Measurements from ENCODE around the gene CST6.
A peak's percentile ranks its signal among the peaks of the same experiment; 100 is the strongest.

Gene CST6

DNA sequence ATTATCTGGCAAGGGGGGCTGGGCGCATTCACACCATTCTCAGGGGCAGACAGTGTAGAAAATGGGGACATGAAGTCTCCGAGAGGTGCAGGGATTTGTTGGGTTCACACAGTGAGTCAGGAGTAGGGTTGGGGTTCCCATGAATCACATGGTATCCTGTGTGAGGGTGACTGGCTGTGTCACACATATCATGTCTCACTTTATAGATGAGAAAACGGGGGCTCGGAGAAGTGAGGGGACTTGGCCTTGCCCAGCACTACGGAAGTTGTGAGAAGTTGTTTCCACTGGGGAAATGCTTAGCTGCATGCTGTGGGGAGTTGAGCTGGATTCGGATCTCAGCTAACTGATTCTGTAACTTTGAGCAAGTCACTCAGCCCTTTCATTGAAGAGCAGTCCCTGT is 32.9 kb downstream of the CST6 start:
- Mint-ChIP-seq H3K9me3 (no peaks in the 10 kb centered on the region), H3K27ac (peak overlapping the region; percentile 77), H3K36me3 (ENCODE audit: low read depth) (no peaks in the 10 kb centered on the region), H3K4me3 (peak overlapping the region; percentile 54), H3K27me3 (peaks cover 3% of the 10 kb centered on the region), H3K4me1 (ENCODE audit: low read depth) (peaks cover 22% of the 10 kb centered on the region)

GRCh38 chr11:66045177-66045639 is 33.4 kb downstream of the CST6 start:
- peak overlapping the region; percentile 54 for H3K4me3 Mint-ChIP-seq
- no peaks in the 10 kb centered on the region for H3K36me3 Mint-ChIP-seq (ENCODE audit: low read depth)
- H3K9me3 Mint-ChIP-seq = no peaks in the 10 kb centered on the region
- peak overlapping the region; percentile 77 for H3K27ac Mint-ChIP-seq
- peaks cover 3% of the 10 kb centered on the region for H3K27me3 Mint-ChIP-seq
- H3K4me1 Mint-ChIP-seq (ENCODE audit: low read depth) = peaks cover 22% of the 10 kb centered on the region

GRCh38 chr11:66046901-66047300 is 35.1 kb downstream of the CST6 start:
- Mint-ChIP-seq H3K4me1 (ENCODE audit: low read depth) (peaks cover 33% of the 10 kb centered on the region), H3K27ac (no peak overlapping the region), H3K4me3 (no peak overlapping the region), H3K36me3 (ENCODE audit: low read depth) (no peaks in the 10 kb centered on the region), H3K9me3 (no peaks in the 10 kb centered on the region), H3K27me3 (peaks cover 3% of the 10 kb centered on the region)

- Mint-ChIP-seq H3K4me1 (ENCODE audit: low read depth) (peaks cover 35% of the 10 kb centered on the region), H3K9me3 (no peaks in the 10 kb centered on the region), H3K27ac (no peak overlapping the region), H3K36me3 (ENCODE audit: low read depth) (peaks cover 7% of the 10 kb centered on the region), H3K27me3 (peaks cover 3% of the 10 kb centered on the region), H3K4me3 (no peak overlapping the region)
Observed at GRCh38 chr11:66047541-66048365, 35.9 kb downstream of the CST6 start.

GRCh38 chr11:66048547-66049323 is 36.9 kb downstream of the CST6 start, which contains the start of gene GAL3ST3:
TSS of gene GAL3ST3 (minus strand) at chr11:66049161. CDS start at chr11:66045415, 3,746 bp downstream.
- Mint-ChIP-seq H3K27me3 (peaks cover 3% of the 10 kb centered on the region), H3K4me3 (peak within 1 kb of the TSS; percentile 37), H3K36me3 (ENCODE audit: low read depth) (peaks cover 13% of the 10 kb centered on the region), H3K27ac (peak within 1 kb of the TSS; percentile 17), H3K4me1 (ENCODE audit: low read depth) (peaks cover 45% of the 10 kb centered on the region), H3K9me3 (no peaks in the 10 kb centered on the region)

GRCh38 chr11:66050581-66051231 is 38.9 kb downstream of the CST6 start:
- H3K4me1 Mint-ChIP-seq (ENCODE audit: low read depth) = peaks cover 40% of the 10 kb centered on the region

DNA sequence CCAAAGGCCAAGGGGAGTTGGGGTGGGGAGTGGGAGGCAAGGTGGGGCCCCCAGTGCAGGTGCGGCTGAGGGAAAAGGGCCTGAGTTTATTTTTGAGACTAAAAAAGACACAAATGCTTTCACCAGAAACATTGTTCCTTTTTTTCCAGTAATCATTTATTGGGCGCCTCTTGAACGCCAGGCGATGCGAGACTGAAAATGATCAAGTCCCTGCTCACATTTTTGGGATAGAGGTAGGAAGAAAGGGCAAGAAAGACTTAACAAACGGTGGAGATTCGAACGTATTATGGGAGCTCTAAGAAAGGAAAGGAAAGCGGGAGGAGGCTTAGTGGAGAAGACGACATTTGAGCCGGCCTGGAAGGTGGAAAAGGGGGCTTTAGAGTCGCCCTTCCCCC is 39.6 kb downstream of the CST6 start:
- Mint-ChIP-seq H3K9me3 (no peaks in the 10 kb centered on the region), H3K27ac (peak overlapping the region; percentile 94), H3K4me3 (peak overlapping the region; percentile 99), H3K27me3 (peaks cover 3% of the 10 kb centered on the region), H3K4me1 (ENCODE audit: low read depth) (peaks cover 36% of the 10 kb centered on the region), H3K36me3 (ENCODE audit: low read depth) (peaks cover 33% of the 10 kb centered on the region)

More at GRCh38 chr11:66050581-66051231, 38.9 kb downstream of the CST6 start:
- Mint-ChIP-seq H3K27me3 (peaks cover 3% of the 10 kb centered on the region), H3K4me3 (peak overlapping the region; percentile 99), H3K27ac (peak overlapping the region; percentile 94), H3K36me3 (ENCODE audit: low read depth) (peaks cover 27% of the 10 kb centered on the region), H3K9me3 (no peaks in the 10 kb centered on the region)

DNA sequence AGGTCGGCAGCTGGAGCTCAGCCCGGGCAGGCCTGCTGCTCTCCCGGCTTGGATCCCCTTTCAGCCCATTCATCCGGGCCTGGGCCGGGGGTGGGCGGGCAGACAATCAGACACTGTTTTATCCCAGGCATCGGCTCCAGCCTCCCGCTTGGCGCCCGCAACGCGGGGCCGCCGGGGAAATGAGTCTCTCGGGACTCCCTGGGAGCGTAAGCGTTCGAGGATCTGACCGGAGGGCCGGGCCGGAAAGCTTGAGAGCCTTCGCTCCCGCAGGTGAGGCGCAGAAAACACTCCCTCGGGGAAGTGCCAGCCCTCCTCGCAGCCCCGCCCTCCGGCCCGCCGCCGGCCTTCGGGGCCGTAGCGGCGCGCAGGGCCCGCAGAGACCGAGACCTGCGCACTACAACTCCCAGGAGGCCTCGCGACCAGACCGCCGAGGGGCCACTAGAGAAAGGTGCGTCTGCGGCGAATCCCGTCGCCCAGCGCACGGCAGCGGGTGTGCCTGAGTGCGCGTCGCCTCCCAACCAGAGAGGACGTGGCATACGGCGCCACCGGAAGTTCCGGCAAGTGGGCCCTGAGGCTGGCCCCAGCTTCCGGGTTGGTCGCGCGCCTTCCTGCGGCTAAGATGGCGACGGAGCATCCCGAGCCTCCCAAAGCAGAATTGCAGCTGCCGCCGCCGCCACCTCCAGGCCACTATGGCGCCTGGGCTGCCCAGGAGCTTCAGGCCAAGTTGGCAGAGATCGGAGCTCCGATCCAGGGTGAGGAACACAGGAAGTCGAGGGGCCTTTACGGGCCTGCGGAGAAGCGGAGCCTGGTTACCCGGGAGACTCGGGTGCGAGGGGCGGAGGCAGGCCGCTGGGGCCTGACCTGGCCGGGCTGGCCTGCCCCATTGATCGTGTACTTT is 40.2 kb downstream of the CST6 start, which contains the start of gene SF3B2:
Gene SF3B2 (plus strand): TSS at position 599 of the 898 bp plus-strand sequence. CDS start 21 bp downstream, at position 620.
- peaks cover 36% of the 10 kb centered on the region for H3K4me1 Mint-ChIP-seq (ENCODE audit: low read depth)

DNA sequence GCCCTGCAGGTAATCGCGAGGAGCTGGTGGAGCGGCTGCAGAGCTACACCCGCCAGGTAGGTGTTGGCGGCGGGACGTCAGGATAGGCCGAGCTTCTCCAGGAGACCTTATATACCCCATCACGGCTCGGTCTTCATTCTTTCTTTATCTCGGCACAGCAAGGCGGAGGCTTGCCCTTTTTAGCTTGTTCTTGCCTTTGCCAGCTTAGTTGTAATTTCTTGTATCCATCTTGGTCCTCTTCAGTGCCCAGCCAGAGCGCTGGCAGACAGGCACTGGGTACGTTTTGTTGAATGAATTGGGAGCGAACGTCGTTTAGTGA is 40.8 kb downstream of the CST6 start:
- peaks cover 43% of the 10 kb centered on the region for H3K36me3 Mint-ChIP-seq (ENCODE audit: low read depth)

More for the DNA sequence above, 40.2 kb downstream of the CST6 start, which contains the start of gene SF3B2:
- peak within 1 kb of the TSS; percentile 99 for H3K4me3 Mint-ChIP-seq
- H3K27me3 Mint-ChIP-seq = peaks cover 3% of the 10 kb centered on the region
- H3K36me3 Mint-ChIP-seq (ENCODE audit: low read depth) = peaks cover 38% of the 10 kb centered on the region
- no peaks in the 10 kb centered on the region for H3K9me3 Mint-ChIP-seq
- H3K27ac Mint-ChIP-seq = peak within 1 kb of the TSS; percentile 98

GRCh38 chr11:66055021-66055420 is 43.2 kb downstream of the CST6 start:
- Mint-ChIP-seq H3K36me3 (ENCODE audit: low read depth) (peaks cover 64% of the 10 kb centered on the region), H3K9me3 (no peaks in the 10 kb centered on the region), H3K4me1 (ENCODE audit: low read depth) (peaks cover 38% of the 10 kb centered on the region), H3K27ac (peak overlapping the region; percentile 42), H3K4me3 (no peak overlapping the region), H3K27me3 (no peaks in the 10 kb centered on the region)

More for the DNA sequence above, 40.8 kb downstream of the CST6 start:
- Mint-ChIP-seq H3K9me3 (no peaks in the 10 kb centered on the region), H3K4me3 (peak overlapping the region; percentile 99), H3K27me3 (peaks cover 3% of the 10 kb centered on the region), H3K27ac (peak overlapping the region; percentile 98), H3K4me1 (ENCODE audit: low read depth) (peaks cover 36% of the 10 kb centered on the region)

DNA sequence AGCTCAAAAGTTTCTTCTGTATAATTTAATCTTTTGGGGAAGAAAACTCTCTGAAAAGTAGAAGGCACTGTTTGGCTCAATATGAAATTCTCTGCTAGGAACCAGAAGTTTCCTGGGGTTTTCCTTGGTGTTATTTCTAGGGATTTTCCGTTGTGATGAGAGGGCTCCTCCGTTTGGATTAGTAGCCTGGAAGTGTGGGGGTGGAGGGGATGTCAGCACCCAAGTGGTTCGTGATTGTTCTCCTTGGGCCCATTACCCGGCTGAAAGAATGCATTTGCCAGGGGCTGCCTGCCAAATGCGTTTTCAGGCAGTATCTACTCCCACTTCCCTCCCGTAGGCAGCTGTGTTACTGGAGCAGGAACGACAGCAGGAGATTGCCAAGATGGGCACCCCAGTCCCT is 44.7 kb downstream of the CST6 start:
- Mint-ChIP-seq H3K4me3 (no peak overlapping the region), H3K27ac (no peak overlapping the region), H3K27me3 (no peaks in the 10 kb centered on the region), H3K4me1 (ENCODE audit: low read depth) (peaks cover 42% of the 10 kb centered on the region), H3K9me3 (no peaks in the 10 kb centered on the region), H3K36me3 (ENCODE audit: low read depth) (peaks cover 77% of the 10 kb centered on the region)

DNA sequence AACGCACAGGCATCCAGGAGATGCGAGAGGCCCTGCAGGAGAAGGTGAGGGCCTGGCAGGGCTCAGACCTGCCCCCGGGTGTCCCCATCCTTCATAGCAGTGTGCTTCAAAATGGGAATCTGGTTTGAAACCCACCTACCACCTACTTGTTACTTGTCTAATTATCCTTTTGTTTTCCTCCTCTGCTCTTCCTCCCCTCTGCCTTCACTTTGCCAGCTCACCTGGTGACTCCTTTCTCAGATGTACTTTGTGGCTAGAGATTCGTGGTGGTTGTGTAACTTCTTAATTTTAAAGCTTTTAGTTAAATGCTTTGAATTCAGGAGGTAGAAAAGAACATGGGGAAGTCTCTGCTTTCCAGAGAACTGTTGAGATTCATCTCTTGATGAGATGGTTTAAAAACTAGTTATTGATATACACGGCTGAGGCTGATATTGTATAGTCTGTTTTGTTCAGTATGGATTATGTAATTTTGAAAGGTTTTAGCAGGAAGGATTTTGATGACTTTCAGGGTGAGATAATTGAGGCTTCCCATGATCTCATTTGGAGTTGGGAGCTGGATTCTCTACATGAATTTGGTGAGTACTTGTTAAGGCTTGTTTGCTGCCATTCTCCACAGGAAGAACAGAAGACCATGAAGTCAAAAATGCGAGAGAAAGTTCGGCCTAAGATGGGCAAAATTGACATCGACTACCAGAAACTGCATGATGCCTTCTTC is 48.3 kb downstream of the CST6 start:
- peaks cover 40% of the 10 kb centered on the region for H3K4me1 Mint-ChIP-seq (ENCODE audit: low read depth)
- H3K27me3 Mint-ChIP-seq = no peaks in the 10 kb centered on the region
- H3K36me3 Mint-ChIP-seq (ENCODE audit: low read depth) = peaks cover 88% of the 10 kb centered on the region
- H3K9me3 Mint-ChIP-seq = no peaks in the 10 kb centered on the region
- peak overlapping the region; percentile 88 for H3K27ac Mint-ChIP-seq
- no peak overlapping the region for H3K4me3 Mint-ChIP-seq

DNA sequence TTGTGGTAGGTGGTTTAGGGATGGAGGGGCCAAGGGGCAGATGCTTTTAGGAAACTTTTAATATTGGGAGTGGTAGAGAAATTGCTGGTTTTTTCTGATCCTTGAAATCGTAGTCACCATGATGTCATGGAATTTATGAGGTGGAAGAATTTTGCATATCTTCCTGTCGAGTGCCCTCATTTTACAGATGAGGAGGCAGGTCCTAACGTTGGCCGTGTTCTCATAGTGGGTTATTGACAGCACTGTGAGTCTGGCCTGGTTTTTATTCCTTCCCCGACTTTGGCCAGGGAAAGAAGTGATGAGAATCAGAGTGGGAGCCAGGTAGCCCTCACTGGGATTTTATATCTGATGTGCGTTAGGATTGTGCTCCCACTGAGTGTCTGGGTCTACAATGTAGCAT is 49.5 kb downstream of the CST6 start:
- Mint-ChIP-seq H3K36me3 (ENCODE audit: low read depth) (peaks cover 88% of the 10 kb centered on the region), H3K9me3 (no peaks in the 10 kb centered on the region), H3K27ac (peak overlapping the region; percentile 88), H3K4me3 (peak overlapping the region; percentile 27), H3K27me3 (no peaks in the 10 kb centered on the region), H3K4me1 (ENCODE audit: low read depth) (peaks cover 47% of the 10 kb centered on the region)

All from stimulated activated naive CD8-positive, alpha-beta T cell treated with anti-CD3 and anti-CD28 coated beads, Interleukin-15, Interleukin-2, amounts not matched to agents 100 ng/mL and 50 ng/mL, for 24 hours (primary cell).